DMS153 treated with DMSO at 0.1 percent for 48 hours (cell line): Measurements from ENCODE around the gene CORO2B.
"Not testable (repeated sequence)": the region's sequence is repeated elsewhere in the genome, so short reads cannot be mapped to it uniquely, and the experiment has no call there.

Source experiments
- DNase-seq: peaks from one replicate; lab custom pipeline; 2025; ENCODE audit not compliant: unreplicated experiment; lab: John Stamatoyannopoulos, UW

The CORO2B gene

GRCh38 chr15:68668926-68669600, 90.3 kb downstream of the CORO2B start:
- DNase-seq = no peak

- DNase-seq = no peak
Measured at GRCh38 chr15:68672251-68672650, 93.5 kb downstream of the CORO2B start.

- no peak for DNase-seq
Measured at GRCh38 chr15:68672781-68673205, 94.0 kb downstream of the CORO2B start.

- no peak for DNase-seq
Measured at GRCh38 chr15:68674975-68675374, 96.2 kb downstream of the CORO2B start.

GRCh38 chr15:68676011-68676605, 97.3 kb downstream of the CORO2B start:
- no peak for DNase-seq

- DNase-seq = no peak
Measured at GRCh38 chr15:68676926-68677325, 98.1 kb downstream of the CORO2B start.

- DNase-seq = no peak
Measured at GRCh38 chr15:68677996-68678395, 99.2 kb downstream of the CORO2B start.

GRCh38 chr15:68678746-68679145, 100.0 kb downstream of the CORO2B start:
- no peak for DNase-seq

GRCh38 chr15:68679161-68679560, 100.4 kb downstream of the CORO2B start:
- DNase-seq = no peak

- DNase-seq = no peak
Measured at GRCh38 chr15:68679961-68680371, 101.2 kb downstream of the CORO2B start.

GRCh38 chr15:68680756-68681155, 102.0 kb downstream of the CORO2B start:
- DNase-seq = not testable (repeated sequence)

GRCh38 chr15:68681836-68682235, 103.0 kb downstream of the CORO2B start:
- no peak for DNase-seq

- DNase-seq = no peak
Measured at GRCh38 chr15:68682330-68682729, 103.5 kb downstream of the CORO2B start.

- DNase-seq = no peak
Measured at GRCh38 chr15:68683026-68683425, 104.2 kb downstream of the CORO2B start.

GRCh38 chr15:68683551-68683950, 104.8 kb downstream of the CORO2B start:
- DNase-seq = no peak

GRCh38 chr15:68684476-68684875, 105.7 kb downstream of the CORO2B start:
- no peak for DNase-seq

- DNase-seq = no peak
Measured at GRCh38 chr15:68687136-68687735, 108.4 kb downstream of the CORO2B start.

- no peak for DNase-seq
Measured at GRCh38 chr15:68691705-68692104, 112.9 kb downstream of the CORO2B start.

- no peak for DNase-seq
Measured at GRCh38 chr15:68693071-68693470, 114.3 kb downstream of the CORO2B start.

GRCh38 chr15:68694111-68694510, 115.3 kb downstream of the CORO2B start:
- DNase-seq = no peak

GRCh38 chr15:68695061-68695595, 116.3 kb downstream of the CORO2B start:
- DNase-seq = no peak
